HG02840 (cell line): ENCODE results near the gene PIK3CG.
"Not testable (repeated sequence)": the region's sequence is repeated elsewhere in the genome, so short reads cannot be mapped to it uniquely, and the experiment has no call there.

Experiments
- ATAC-seq: cut with Tn5 transposase; IDR thresholded peaks from one replicate; pipeline ENCODE4 v1.9.1; 2021; ENCODE audit warnings: mild to moderate bottlenecking, moderate library complexity, moderate number of reproducible peaks; ENCODE audit not compliant: unreplicated experiment, low FRiP score

Gene PIK3CG

GRCh38 chr7:106883456-106884026 is 18.5 kb downstream of the PIK3CG start:
- ATAC-seq = no peak

- ATAC-seq = no peak
These were observed 20.6 kb downstream of the PIK3CG start for GRCh38 chr7:106885652-106886051.

GRCh38 chr7:106887421-106887820 is 22.3 kb downstream of the PIK3CG start:
- ATAC-seq = no peak

- no peak for ATAC-seq
These were observed 23.1 kb downstream of the PIK3CG start for GRCh38 chr7:106888204-106888603.

- no peak for ATAC-seq
These were observed 25.9 kb downstream of the PIK3CG start for GRCh38 chr7:106890952-106891351.

GRCh38 chr7:106891548-106892410 is 26.7 kb downstream of the PIK3CG start:
- no peak for ATAC-seq

GRCh38 chr7:106893591-106893990 is 28.5 kb downstream of the PIK3CG start:
- no peak for ATAC-seq

- peak; percentile 87 for ATAC-seq
These were observed 30.3 kb downstream of the PIK3CG start for GRCh38 chr7:106895246-106895864.

GRCh38 chr7:106896231-106896630 is 31.1 kb downstream of the PIK3CG start:
- no peak for ATAC-seq

- ATAC-seq = not testable (repeated sequence)
These were observed 32.5 kb downstream of the PIK3CG start for GRCh38 chr7:106897553-106897952.

GRCh38 chr7:106898967-106899366 is 33.9 kb downstream of the PIK3CG start:
- not testable (repeated sequence) for ATAC-seq

- no peak for ATAC-seq
These were observed 36.9 kb downstream of the PIK3CG start for GRCh38 chr7:106901828-106902441.

- no peak for ATAC-seq
These were observed 40.7 kb downstream of the PIK3CG start for GRCh38 chr7:106905734-106906133.

- ATAC-seq = no peak
These were observed 46.9 kb downstream of the PIK3CG start for GRCh38 chr7:106911959-106912358.

GRCh38 chr7:106914018-106914607 is 49.0 kb downstream of the PIK3CG start:
- no peak for ATAC-seq

GRCh38 chr7:106915407-106915806 is 50.3 kb downstream of the PIK3CG start:
- no peak for ATAC-seq

- ATAC-seq = peak; percentile 95
These were observed 50.8 kb downstream of the PIK3CG start for GRCh38 chr7:106915873-106916272.

- no peak for ATAC-seq
These were observed 51.6 kb downstream of the PIK3CG start for GRCh38 chr7:106916679-106917078.

GRCh38 chr7:106918991-106919390 is 53.9 kb downstream of the PIK3CG start:
- no peak for ATAC-seq

- not testable (repeated sequence) for ATAC-seq
These were observed 59.4 kb downstream of the PIK3CG start for GRCh38 chr7:106924468-106924867.

- no peak for ATAC-seq
These were observed 61.8 kb downstream of the PIK3CG start for GRCh38 chr7:106926892-106927291.
